T-helper 2 cell treated with Interferon-gamma antibody and Interleukin-4, amounts not matched to agents 5 μg/mL and 100 μg/mL, for 36 hours (primary cell): ENCODE results near the gene EFL1.

Experiments
- DNase-seq: peaks from one replicate; pipeline ENCODE4 v3.0.0; 2021; ENCODE audit warnings: low spot score
- H3K27ac Mint-ChIP-seq: one replicate; pipeline ENCODE4 v1.8.0; 2021; ENCODE audit warnings: mild to moderate bottlenecking, mixed read lengths
- H3K27me3 Mint-ChIP-seq: one replicate; pipeline ENCODE4 v1.8.0; 2021; ENCODE audit warnings: low read depth, mixed read lengths
- H3K36me3 Mint-ChIP-seq: one replicate; pipeline ENCODE4 v1.8.0; 2021; ENCODE audit warnings: low read depth, mixed read lengths
- H3K4me1 Mint-ChIP-seq: one replicate; pipeline ENCODE4 v1.8.0; 2021; ENCODE audit warnings: low read depth, mixed read lengths
- H3K4me3 Mint-ChIP-seq: one replicate; pipeline ENCODE4 v1.8.0; 2022; ENCODE audit warnings: mild to moderate bottlenecking, moderate library complexity, mixed read lengths
- H3K9me3 Mint-ChIP-seq: one replicate; pipeline ENCODE4 v1.8.0; 2021; ENCODE audit warnings: mixed read lengths

EFL1 gene

GRCh38 chr15:82178061-82178460 lies 84.5 kb downstream of the EFL1 start:
- peaks cover 1% of the 10 kb centered on the region for H3K36me3 Mint-ChIP-seq
- no peaks in the 10 kb centered on the region for H3K27me3 Mint-ChIP-seq
- no peak for DNase-seq
- peaks cover 2% of the 10 kb centered on the region for H3K4me1 Mint-ChIP-seq
- no peak overlapping the region for H3K27ac Mint-ChIP-seq
- no peaks in the 10 kb centered on the region for H3K9me3 Mint-ChIP-seq
- no peak overlapping the region for H3K4me3 Mint-ChIP-seq

- no peaks in the 10 kb centered on the region for H3K9me3 Mint-ChIP-seq
- H3K4me1 Mint-ChIP-seq, result peaks cover 2% of the 10 kb centered on the region
- no peak overlapping the region for H3K27ac Mint-ChIP-seq
- H3K36me3 Mint-ChIP-seq, result peaks cover 1% of the 10 kb centered on the region
- no peak overlapping the region for H3K4me3 Mint-ChIP-seq
- H3K27me3 Mint-ChIP-seq, result no peaks in the 10 kb centered on the region
- DNase-seq, result no peak
These were observed 85.1 kb downstream of the EFL1 start for GRCh38 chr15:82177291-82178010.

- no peak overlapping the region for H3K4me3 Mint-ChIP-seq
- peaks cover 1% of the 10 kb centered on the region for H3K36me3 Mint-ChIP-seq
- DNase-seq, result no peak
- no peaks in the 10 kb centered on the region for H3K9me3 Mint-ChIP-seq
- no peaks in the 10 kb centered on the region for H3K27me3 Mint-ChIP-seq
- H3K4me1 Mint-ChIP-seq, result peaks cover 2% of the 10 kb centered on the region
- H3K27ac Mint-ChIP-seq, result no peak overlapping the region
These were observed 86.0 kb downstream of the EFL1 start for GRCh38 chr15:82176542-82176941.

GRCh38 chr15:82174471-82175235 lies 87.9 kb downstream of the EFL1 start:
- no peak for DNase-seq
- Mint-ChIP-seq H3K4me3 (no peak overlapping the region), H3K4me1 (peaks cover 2% of the 10 kb centered on the region), H3K27ac (no peak overlapping the region), H3K9me3 (no peaks in the 10 kb centered on the region), H3K27me3 (no peaks in the 10 kb centered on the region), H3K36me3 (no peaks in the 10 kb centered on the region)

- H3K27ac Mint-ChIP-seq, result no peak overlapping the region
- peaks cover 2% of the 10 kb centered on the region for H3K4me1 Mint-ChIP-seq
- no peaks in the 10 kb centered on the region for H3K9me3 Mint-ChIP-seq
- H3K4me3 Mint-ChIP-seq, result no peak overlapping the region
- no peaks in the 10 kb centered on the region for H3K36me3 Mint-ChIP-seq
- no peaks in the 10 kb centered on the region for H3K27me3 Mint-ChIP-seq
- DNase-seq, result no peak
These were observed 89.4 kb downstream of the EFL1 start for GRCh38 chr15:82173108-82173507.

GRCh38 chr15:82172506-82172905 lies 90.0 kb downstream of the EFL1 start:
- Mint-ChIP-seq H3K36me3 (no peaks in the 10 kb centered on the region), H3K27ac (no peak overlapping the region), H3K4me1 (no peaks in the 10 kb centered on the region), H3K27me3 (no peaks in the 10 kb centered on the region), H3K4me3 (no peak overlapping the region), H3K9me3 (no peaks in the 10 kb centered on the region)
- no peak for DNase-seq

- Mint-ChIP-seq H3K4me3 (no peak overlapping the region), H3K4me1 (peaks cover 11% of the 10 kb centered on the region), H3K9me3 (no peaks in the 10 kb centered on the region), H3K27me3 (no peaks in the 10 kb centered on the region), H3K36me3 (no peaks in the 10 kb centered on the region), H3K27ac (no peak overlapping the region)
- no peak for DNase-seq
These were observed 93.8 kb downstream of the EFL1 start for GRCh38 chr15:82168757-82169156.

- no peaks in the 10 kb centered on the region for H3K36me3 Mint-ChIP-seq
- no peak overlapping the region for H3K4me3 Mint-ChIP-seq
- no peaks in the 10 kb centered on the region for H3K9me3 Mint-ChIP-seq
- DNase-seq, result no peak
- H3K27ac Mint-ChIP-seq, result no peak overlapping the region
- H3K27me3 Mint-ChIP-seq, result no peaks in the 10 kb centered on the region
- peaks cover 11% of the 10 kb centered on the region for H3K4me1 Mint-ChIP-seq
These were observed 94.2 kb downstream of the EFL1 start for GRCh38 chr15:82168296-82168695.

- no peaks in the 10 kb centered on the region for H3K27me3 Mint-ChIP-seq
- H3K4me3 Mint-ChIP-seq, result no peak overlapping the region
- H3K4me1 Mint-ChIP-seq, result peaks cover 11% of the 10 kb centered on the region
- DNase-seq, result no peak
- peaks cover 6% of the 10 kb centered on the region for H3K36me3 Mint-ChIP-seq
- H3K9me3 Mint-ChIP-seq, result no peaks in the 10 kb centered on the region
- H3K27ac Mint-ChIP-seq, result no peak overlapping the region
These were observed 96.6 kb downstream of the EFL1 start for GRCh38 chr15:82165948-82166376.

GRCh38 chr15:82159922-82160321 lies 102.6 kb downstream of the EFL1 start:
- Mint-ChIP-seq H3K27me3 (no peaks in the 10 kb centered on the region), H3K27ac (no peak overlapping the region), H3K4me1 (peaks cover under 1% of the 10 kb centered on the region), H3K36me3 (peaks cover 12% of the 10 kb centered on the region), H3K4me3 (no peak overlapping the region), H3K9me3 (no peaks in the 10 kb centered on the region)
- DNase-seq, result no peak

- Mint-ChIP-seq H3K4me3 (no peak overlapping the region), H3K36me3 (peaks cover 12% of the 10 kb centered on the region), H3K27ac (no peak overlapping the region)
These were observed 103.7 kb downstream of the EFL1 start for GRCh38 chr15:82158811-82159210.

GRCh38 chr15:82150645-82151044 lies 111.9 kb downstream of the EFL1 start:
- H3K27ac Mint-ChIP-seq, result no peak overlapping the region
- H3K27me3 Mint-ChIP-seq, result no peaks in the 10 kb centered on the region
- DNase-seq, result no peak
- H3K4me1 Mint-ChIP-seq, result no peaks in the 10 kb centered on the region
- no peak overlapping the region for H3K4me3 Mint-ChIP-seq
- H3K36me3 Mint-ChIP-seq, result peaks cover 13% of the 10 kb centered on the region
- no peaks in the 10 kb centered on the region for H3K9me3 Mint-ChIP-seq

More at GRCh38 chr15:82158811-82159210, 103.7 kb downstream of the EFL1 start:
- no peak for DNase-seq
- H3K9me3 Mint-ChIP-seq, result no peaks in the 10 kb centered on the region
- H3K27me3 Mint-ChIP-seq, result no peaks in the 10 kb centered on the region
- no peaks in the 10 kb centered on the region for H3K4me1 Mint-ChIP-seq

GRCh38 chr15:82146990-82147461 lies 115.5 kb downstream of the EFL1 start:
- Mint-ChIP-seq H3K27me3 (no peaks in the 10 kb centered on the region), H3K36me3 (peaks cover 9% of the 10 kb centered on the region), H3K4me3 (no peak overlapping the region), H3K27ac (no peak overlapping the region), H3K9me3 (no peaks in the 10 kb centered on the region), H3K4me1 (no peaks in the 10 kb centered on the region)
- DNase-seq, result no peak

GRCh38 chr15:82146576-82146975 lies 116.0 kb downstream of the EFL1 start:
- Mint-ChIP-seq H3K27me3 (no peaks in the 10 kb centered on the region), H3K9me3 (no peaks in the 10 kb centered on the region), H3K4me3 (no peak overlapping the region), H3K36me3 (peaks cover 6% of the 10 kb centered on the region), H3K4me1 (no peaks in the 10 kb centered on the region), H3K27ac (no peak overlapping the region)
- no peak for DNase-seq
